Activated CD4-positive, alpha-beta T cell treated with anti-CD3 and anti-CD28 coated beads for 1 hour (primary cell): ENCODE measurements around the gene VKORC1L1.
"Not testable (repeated sequence)": the region's sequence is repeated elsewhere in the genome, so short reads cannot be mapped to it uniquely, and the experiment has no call there.

Source experiments
- DNase-seq: peaks from one replicate; pipeline ENCODE4 v3.0.0-alpha.2; 2020

Gene VKORC1L1

GRCh38 chr7:65946904-65947303, 74.0 kb downstream of the VKORC1L1 start:
- no peak for DNase-seq

GRCh38 chr7:65951837-65952578, 79.1 kb downstream of the VKORC1L1 start:
- no peak for DNase-seq

- no peak for DNase-seq
Observed at GRCh38 chr7:65953001-65953720, 80.3 kb downstream of the VKORC1L1 start.

- no peak for DNase-seq
Observed at GRCh38 chr7:65953890-65954450, 81.1 kb downstream of the VKORC1L1 start.

- DNase-seq, result no peak
Observed at GRCh38 chr7:65955718-65956117, 82.8 kb downstream of the VKORC1L1 start.

- no peak for DNase-seq
Observed at GRCh38 chr7:65960351-65961074, 87.6 kb downstream of the VKORC1L1 start.

- DNase-seq, result no peak
Observed at GRCh38 chr7:65962033-65962432, 89.2 kb downstream of the VKORC1L1 start.

GRCh38 chr7:65964671-65965070, 91.8 kb downstream of the VKORC1L1 start:
- DNase-seq, result not testable (repeated sequence)

- DNase-seq, result no peak
Observed at GRCh38 chr7:65966146-65966545, 93.3 kb downstream of the VKORC1L1 start.

GRCh38 chr7:65967361-65968155, 94.7 kb downstream of the VKORC1L1 start:
- no peak for DNase-seq

- DNase-seq, result no peak
Observed at GRCh38 chr7:65968256-65969185, 95.6 kb downstream of the VKORC1L1 start.

- DNase-seq, result no peak
Observed at GRCh38 chr7:65971021-65971420, 98.1 kb downstream of the VKORC1L1 start.

GRCh38 chr7:65972976-65973375, 100.1 kb downstream of the VKORC1L1 start:
- DNase-seq, result no peak

GRCh38 chr7:65974191-65974801, 101.4 kb downstream of the VKORC1L1 start:
- DNase-seq, result no peak

GRCh38 chr7:65974876-65975275, 102.0 kb downstream of the VKORC1L1 start:
- DNase-seq, result no peak

- DNase-seq, result no peak
Observed at GRCh38 chr7:65975814-65976445, 103.1 kb downstream of the VKORC1L1 start.

GRCh38 chr7:65976659-65977196, 103.9 kb downstream of the VKORC1L1 start:
- no peak for DNase-seq

GRCh38 chr7:65978891-65979582, 106.2 kb downstream of the VKORC1L1 start:
- no peak for DNase-seq
